OCI-M1 (cell line): ENCODE data around the gene TRMT10B.
A peak's percentile ranks its signal among the peaks of the same experiment; 100 is the strongest.
"Not testable (repeated sequence)": the region's sequence is repeated elsewhere in the genome, so short reads cannot be mapped to it uniquely, and the experiment has no call there.

Experiments used
- DNase-seq: peaks from one replicate; lab custom pipeline; 2025; lab: John Stamatoyannopoulos, UW

Gene TRMT10B

DNA sequence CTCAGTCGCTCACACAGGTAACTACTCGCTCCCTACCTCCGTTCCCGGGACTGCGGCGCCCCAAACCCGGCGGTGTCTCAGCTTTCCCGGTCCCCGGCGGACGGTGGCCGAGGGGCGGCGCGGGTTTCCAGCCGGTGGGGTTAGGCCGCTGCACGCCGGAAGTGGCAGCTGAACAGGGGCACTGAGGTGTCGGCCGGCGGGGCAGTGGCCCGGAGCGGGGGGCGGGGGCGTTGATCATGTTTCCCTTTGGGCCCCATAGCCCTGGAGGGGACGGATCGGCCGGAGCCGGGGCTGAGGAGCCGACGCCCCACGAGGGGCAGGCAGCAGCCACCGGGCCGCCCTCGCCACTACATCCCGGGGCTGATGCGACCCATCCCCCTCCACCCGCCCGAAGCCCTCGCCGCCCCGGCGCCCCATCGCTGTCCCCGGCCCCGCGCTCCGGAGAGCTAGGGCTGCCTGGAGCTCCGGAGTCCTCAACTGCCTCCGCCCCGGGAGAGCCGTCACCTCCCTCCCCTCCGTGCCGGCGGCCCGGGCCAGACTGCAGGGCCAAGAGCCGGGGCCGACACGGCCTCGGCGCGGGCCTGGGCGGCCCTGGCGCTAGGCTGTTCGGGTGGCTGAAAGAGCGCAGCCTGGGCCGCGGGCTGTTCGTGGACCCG is 47.2 kb downstream of the TRMT10B start, which contains the start of gene DCAF10:
Gene DCAF10, plus strand, starts transcription at position 167 of the 656 bp plus-strand sequence. Its CDS starts 70 bp downstream, at position 237.
- DNase-seq: peak; percentile 88

DNA sequence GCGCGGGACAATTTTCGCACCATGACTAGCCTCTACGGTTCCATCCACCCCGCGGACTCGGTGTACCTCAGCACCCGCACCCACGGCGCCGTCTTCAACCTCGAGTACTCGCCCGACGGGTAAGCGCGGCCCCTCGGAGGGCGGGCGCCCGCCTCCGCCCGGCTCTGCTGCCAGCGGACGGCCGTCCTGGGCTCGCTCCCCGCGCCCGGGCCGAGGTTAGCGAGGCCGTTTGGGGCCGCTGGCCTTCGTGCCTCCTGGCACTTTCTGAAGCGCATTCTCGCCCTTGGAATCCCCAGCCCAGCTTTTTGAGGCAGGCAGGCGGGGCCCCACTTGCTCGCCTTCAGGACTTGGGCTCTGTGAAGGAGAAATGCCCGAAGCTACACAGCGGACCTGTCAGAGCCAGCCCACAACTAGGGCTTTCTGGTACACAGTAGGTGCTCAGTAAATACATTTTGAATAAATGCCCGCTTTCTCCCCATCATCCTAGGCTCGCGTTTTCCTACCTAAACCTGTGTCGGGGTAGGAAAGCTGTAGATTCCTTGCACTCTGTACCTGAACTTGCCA is 47.8 kb downstream of the TRMT10B start:
- DNase-seq: peak; percentile 42

DNA sequence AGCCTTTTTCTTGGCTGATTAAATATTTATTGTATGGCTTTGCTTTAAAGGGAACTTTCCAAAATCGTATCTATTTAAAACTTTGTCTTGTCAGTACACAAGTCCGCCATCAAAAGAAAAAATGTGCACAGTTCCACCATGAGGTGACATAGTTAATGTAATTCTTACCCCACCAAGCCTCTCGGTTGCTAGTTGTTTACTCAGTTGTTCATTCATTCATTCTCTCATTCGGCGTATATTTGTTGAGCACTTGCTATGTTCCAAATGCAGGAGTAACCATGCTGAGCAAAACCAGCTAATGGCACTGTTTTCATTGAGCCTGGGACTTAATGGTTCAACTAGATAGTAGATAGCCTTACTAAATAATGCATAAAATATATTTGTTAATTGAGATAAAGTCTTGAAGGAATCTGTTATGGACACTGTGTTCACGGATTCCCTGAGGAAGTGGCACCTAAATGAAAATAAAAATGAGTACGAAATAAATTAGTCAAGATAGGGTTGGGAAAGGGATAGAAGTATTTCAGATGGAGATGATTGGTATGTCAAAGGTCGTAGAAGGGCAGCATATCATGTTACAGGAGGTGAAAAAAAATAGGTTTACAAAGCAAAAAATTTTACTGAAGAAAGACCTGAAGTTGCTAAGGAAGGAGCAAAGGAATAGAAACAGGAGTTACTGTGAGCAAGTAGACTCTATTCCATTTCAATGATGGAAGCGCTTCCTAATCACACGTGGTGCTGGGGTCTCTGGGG is 48.5 kb downstream of the TRMT10B start:
- peak; percentile 42 for DNase-seq

DNA sequence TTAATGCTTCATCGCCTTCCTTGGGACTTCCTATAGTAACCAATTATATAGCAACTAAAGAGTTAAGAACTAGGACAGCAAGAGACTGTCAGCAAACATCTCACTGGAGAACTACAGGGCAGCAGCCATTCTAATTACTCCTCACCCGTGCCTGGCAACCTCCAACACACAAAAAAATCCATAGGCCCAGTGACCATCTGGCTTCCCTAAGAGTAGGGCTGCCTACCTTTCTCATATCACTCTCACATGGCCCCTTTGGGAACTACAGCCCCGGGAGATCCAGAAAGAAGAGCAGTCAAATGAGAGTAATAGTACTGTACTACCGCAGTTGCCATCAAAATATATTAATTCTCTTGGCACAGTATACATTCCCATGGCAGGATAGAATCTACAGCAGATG is 52.7 kb downstream of the TRMT10B start:
- no peak for DNase-seq

DNA sequence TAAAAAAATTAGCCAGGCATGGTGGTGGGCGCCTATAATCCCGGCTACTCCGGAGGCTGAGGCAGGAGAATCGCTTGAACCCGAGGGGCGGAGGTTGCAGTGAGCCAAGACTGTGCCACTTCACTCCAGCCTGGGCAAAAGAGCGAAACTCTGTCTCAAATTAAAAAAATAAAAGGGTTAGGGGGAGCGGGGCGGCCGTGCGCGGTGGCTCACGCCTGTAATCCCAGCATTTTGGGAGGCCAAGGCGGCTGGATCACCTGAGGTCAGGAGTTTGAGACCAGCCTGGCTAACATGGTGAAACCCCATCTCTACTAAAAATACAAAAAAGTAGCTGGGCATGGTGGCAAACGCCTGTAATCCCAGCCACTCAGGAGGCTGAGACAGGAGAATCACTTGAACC is 56.1 kb downstream of the TRMT10B start:
- not testable (repeated sequence) for DNase-seq

DNA sequence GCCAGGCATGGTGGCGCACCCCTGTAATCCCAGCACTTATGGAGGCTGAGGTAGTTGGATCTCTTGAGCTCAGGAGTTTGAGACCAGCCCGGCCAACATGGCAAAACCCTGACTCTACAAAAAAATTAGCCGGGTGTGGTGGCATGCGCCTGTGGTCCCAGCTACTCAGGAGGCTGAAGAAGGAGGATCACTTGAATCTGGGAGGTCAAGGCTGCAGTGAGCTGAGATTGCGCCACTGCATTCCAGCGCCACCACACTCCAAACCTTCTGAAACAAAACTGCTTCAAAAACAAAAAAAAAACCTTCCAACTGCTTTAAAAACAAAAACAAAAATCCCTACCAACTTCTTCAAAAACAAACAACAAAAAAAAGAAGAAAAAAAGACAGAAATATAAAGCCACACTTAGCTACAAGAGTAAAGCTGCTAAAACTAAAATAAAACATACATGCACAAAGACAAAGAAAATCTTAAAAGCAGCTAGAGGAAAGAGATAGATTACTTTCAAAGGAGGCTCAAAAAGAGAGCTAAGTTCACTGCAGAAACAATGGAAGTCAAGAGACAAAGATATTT is 58.4 kb downstream of the TRMT10B start:
- DNase-seq: no peak

DNA sequence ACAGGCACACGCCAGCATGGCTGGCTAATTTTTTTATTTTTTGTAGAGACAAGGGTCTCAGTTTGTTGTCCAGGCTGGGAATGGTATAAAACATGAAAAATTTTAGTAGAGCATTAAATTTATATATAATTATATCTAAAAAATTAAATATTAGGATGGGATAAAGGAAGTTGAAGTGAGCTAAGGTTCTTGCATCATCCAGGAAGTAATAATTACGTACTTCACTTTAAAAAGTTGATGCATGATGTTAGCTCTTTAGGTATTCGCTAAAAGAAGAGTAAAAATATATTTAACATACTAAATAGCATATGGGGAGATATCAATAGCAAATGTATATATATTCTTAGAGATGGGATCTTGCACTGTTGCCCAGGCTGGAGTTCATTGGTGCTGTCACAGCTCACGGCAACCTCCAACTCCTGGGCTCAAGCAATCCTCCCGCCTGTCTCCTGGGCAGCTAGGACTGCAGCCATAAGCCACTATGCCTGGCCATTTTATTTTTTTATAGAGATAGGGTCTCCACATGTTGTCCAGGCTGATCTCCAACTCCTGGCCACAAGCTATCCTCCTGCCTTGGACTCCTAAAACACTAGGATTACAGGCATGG is 59.3 kb downstream of the TRMT10B start:
- DNase-seq: no peak

DNA sequence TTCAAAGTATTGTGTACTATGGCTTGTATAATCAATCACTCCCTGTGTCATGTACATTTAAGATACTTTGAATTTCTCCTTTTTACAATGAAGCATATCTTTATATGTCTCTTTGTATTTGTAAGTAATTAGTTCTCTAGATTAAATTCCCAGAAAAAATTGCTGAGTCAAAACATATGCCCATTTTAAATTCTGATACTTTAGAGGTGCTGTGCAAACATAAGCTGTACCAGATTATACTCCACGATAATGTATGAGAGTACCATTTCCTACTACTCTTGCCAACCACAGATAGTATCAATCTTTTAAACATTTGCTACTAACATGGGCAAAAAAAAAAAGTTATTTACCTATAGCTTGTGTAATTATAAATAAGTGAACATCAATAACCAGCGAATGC is 65.2 kb downstream of the TRMT10B start:
- no peak for DNase-seq

DNA sequence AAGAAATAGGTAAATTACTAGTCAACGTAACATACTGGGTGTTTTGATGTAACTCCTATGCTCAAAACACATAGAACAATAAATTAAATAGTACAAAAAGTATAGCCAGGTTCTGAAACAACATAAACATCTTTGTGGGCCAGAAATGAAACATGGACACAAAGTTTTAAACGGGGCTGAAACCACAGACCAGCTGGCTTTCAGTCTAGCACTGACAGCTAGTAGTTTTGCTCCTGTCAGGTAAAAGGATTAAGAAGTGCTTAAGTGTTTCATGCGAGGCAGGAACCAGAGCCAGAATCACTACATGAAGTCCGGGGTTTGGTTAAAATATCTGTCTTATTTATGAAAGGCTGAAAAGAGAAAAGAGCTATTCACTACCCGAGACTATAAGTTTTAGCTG is 66.5 kb downstream of the TRMT10B start:
- no peak for DNase-seq

DNA sequence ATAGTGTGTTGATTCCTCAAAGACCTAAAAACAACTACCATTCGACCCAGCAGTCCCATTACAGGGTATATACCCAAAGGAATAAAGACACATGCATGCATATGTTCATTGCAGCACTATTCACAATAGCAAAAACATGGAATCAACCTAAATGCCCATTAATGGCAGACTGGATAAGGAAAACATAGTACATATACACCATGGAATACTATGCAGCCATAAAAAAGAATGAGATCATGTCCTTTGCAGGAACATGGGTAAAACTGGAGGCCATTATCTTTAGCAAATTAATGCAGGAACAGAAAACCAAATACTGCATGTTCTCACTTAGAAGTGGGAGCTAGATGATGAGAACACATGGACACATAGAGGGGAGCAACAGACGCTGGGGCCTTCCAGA is 71.6 kb downstream of the TRMT10B start:
- DNase-seq: not testable (repeated sequence)

DNA sequence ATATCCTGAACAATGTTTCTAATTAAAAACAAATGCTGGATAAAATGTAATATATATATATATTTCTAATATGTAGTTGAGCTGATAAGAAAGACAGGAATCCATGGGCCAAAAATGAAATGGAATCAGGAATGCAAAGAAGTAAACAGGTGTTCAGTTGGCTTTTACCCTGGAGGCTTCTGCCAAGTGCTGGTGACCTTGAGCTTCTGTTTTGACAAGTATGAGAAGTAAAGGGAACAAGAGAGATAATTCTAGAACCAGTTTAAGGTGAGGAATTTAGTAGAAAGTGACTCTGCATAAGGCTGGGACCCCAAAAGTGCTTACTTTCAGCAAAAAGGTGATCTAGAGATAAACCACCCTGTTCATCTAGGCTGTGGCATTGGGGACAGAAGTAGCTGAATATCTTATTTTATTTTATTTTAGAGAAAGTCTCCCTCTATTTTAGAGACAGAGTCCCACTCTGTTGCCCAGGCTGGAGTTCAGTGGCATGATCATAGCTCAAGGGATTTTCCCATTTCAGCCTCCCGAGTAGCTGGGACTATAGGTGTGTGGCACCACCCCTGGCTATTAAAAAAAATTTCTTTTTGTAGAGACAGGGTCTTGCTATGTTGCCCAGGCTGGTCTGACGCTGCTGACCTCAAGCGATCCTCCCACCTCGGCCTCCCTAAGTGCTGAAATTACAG is 74.0 kb downstream of the TRMT10B start:
- DNase-seq: no peak
